GM12865 (cell line): ENCODE data around the gene ZNF512B.
A peak's percentile ranks its signal among the peaks of the same experiment; 100 is the strongest.
"Not testable (repeated sequence)": the region's sequence is repeated elsewhere in the genome, so short reads cannot be mapped to it uniquely, and the experiment has no call there.

Source experiments
- DNase-seq: peaks from one replicate; pipeline ENCODE4 v3.0.0; 2010; ENCODE audit warnings: low read depth
- H3K4me3 ChIP-seq: 2 replicates; pipeline ENCODE4 v1.5.1; 2011; ENCODE audit warnings: mild to moderate bottlenecking, low read depth, low read length, control low read depth
- TF ChIP-seq, protein P1 (sequence below): IDR thresholded peaks from 2 replicates; pipeline ENCODE4 v1.5.1; 2011; ENCODE audit warnings: low read length, control low read depth, low read depth, inconsistent platforms; ENCODE audit not compliant: insufficient read depth; ENCODE audit errors: missing control alignments

The ZNF512B gene

DNA sequence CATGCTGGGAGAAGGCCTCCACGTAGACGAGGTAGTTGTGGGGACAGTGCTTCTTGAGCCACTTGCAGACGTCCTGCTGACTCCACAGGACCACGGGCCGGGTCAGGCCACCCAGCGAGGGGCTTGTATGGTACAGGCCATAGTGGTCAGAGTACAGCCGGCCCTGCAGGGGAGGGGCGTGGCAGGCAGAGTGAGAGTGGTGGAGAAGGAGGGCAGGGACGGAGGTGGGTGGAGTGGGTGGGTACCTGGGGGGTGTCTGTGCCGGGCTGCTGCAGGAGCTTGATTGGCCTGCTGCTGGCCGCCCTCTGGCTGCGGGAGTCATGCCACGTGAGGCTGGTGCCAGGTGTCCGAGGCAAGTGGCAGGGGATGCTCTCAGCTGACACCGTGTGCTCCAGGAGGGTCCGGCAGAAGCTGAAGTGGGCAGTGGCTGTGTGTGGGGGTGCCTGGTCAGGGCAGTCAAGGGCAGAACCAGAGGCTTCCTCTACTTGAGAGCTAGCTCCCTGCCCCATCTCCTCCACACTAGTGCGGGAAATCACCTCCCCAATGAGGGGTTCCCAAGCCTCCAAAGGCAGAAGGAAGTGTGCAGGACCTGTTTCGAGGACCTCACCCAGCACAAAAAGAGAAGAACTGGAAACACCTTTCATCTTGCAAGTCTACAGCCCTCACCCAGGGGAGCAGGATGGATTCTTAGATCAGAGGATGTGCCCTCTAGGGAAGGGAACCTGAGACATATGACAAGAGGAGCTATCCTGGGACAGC lies 7.4 kb upstream of the ZNF512B start:
- no peak overlapping the region for H3K4me3 ChIP-seq
- DNase-seq: no peak

DNA sequence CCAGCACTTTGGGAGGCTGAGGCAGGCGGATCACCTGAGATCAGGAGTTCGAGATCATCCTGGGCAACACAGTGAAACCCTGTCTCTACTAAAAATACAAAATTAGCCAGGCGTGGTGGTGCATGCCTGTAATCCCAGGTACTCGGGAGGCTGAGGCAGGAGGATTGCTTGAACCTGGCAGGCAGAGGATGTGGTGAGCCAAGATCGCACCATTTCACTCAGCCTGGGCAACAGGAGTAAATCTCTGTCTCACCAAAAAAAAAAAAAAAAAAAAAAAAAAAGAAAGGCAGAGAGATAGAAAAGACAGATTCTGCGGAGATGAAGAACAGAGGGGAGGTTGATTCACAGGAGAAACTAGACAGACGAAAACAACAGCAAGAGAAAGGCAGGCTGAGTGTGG lies 6.8 kb upstream of the ZNF512B start:
- not testable (repeated sequence) for H3K4me3 ChIP-seq, DNase-seq

More for the DNA sequence above, 7.4 kb upstream of the ZNF512B start:
- TF ChIP-seq, protein P1, sequence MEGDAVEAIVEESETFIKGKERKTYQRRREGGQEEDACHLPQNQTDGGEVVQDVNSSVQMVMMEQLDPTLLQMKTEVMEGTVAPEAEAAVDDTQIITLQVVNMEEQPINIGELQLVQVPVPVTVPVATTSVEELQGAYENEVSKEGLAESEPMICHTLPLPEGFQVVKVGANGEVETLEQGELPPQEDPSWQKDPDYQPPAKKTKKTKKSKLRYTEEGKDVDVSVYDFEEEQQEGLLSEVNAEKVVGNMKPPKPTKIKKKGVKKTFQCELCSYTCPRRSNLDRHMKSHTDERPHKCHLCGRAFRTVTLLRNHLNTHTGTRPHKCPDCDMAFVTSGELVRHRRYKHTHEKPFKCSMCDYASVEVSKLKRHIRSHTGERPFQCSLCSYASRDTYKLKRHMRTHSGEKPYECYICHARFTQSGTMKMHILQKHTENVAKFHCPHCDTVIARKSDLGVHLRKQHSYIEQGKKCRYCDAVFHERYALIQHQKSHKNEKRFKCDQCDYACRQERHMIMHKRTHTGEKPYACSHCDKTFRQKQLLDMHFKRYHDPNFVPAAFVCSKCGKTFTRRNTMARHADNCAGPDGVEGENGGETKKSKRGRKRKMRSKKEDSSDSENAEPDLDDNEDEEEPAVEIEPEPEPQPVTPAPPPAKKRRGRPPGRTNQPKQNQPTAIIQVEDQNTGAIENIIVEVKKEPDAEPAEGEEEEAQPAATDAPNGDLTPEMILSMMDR: no peak

DNA sequence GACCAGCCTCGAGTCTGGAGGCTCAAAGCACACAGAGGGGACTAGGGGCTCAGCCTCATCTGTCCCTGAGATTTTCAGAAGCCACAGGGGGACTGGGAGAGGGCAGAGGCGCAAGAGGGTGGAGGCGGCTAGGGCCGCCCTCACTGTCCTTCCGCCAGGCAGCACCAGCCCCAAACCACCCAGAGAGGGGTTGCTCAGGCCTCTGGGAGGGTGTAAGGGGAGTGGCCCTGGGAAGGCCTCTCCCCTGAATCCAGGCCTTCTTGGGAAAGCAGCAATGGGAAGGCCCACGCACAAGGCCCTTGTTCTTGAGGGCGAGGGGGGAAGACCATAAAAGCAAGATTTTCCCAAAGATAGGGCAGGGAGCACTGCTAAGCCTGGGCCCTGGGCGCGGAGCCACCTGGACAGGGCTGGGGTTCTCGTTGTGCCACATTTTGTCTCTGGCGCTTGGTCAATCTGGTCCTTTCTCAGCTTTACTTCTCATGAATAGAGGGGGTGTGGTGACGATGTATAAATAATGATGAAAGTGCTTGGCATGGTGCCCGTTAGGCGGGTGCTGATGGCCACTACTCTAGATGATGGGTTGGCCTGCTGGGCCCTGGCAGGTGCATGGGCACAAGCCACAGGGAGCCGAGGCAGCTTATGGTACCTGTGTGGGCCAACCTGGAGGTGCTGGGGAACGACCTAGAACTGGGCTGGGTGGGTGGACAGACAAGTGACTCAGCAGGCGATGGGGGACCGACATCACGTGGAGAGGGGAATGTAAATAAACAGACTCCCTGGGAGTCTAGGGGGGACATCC lies 4.9 kb upstream of the ZNF512B start:
- TF ChIP-seq, protein P1: no peak
- DNase-seq: peak; percentile 2
- no peak overlapping the region for H3K4me3 ChIP-seq

DNA sequence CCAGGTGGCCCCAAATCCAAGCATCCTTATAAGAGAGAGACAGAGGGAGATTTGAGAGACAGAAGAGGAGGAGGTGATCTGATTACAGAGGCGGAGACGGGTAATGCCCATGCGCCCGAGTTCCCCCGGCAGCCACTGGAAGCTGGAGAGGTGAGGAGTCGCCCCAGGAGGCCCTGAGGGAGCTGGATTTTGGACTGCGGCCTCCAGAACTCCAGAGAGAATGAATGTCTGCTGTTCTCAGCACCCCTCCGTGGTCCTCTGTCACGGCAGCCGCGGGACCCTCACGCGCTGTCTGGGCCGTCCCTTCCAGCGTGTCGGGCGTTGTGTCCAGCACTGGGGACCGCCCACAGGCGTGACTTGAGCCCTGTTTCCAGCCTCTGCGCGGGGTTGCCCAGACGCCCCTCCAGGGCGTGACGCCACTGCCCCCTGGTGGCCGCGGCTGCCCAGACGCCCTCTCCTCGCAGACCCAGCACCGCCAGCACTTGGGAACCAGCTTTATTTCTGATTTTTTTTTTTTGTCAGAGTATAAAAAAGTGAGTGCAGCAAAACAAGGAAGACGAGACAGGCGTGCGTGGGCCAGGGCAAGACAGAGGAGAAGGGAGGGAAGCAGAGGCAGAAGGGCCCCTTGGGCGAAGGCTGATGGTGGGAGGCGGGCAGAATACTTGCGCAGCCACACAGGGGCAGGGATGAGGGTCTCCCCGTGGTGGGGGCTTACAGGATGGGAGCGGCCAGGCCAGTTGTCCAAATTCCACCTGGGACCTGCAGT lies 4.1 kb upstream of the ZNF512B start:
- TF ChIP-seq, protein P1: peak; percentile 92
- peak; percentile 87 for DNase-seq
- no peak overlapping the region for H3K4me3 ChIP-seq

DNA sequence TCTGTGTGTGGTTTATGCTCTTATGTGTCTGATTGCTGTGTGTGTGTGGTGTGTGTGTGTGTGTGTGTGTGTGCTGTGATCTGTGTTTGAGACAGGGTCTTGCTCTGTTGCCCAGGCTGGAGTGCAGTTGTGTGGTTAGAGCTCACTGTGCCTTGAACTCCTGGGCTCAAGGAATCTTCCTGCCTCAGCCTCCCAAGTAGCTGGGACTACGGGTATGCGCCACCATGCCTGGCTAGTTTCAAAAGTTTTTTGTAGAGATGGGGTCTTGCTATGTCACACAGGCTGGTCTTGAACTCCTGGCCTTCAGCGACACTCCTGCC lies 3.4 kb upstream of the ZNF512B start:
- H3K4me3 ChIP-seq: no peak overlapping the region
- peak; percentile 5 for DNase-seq

DNA sequence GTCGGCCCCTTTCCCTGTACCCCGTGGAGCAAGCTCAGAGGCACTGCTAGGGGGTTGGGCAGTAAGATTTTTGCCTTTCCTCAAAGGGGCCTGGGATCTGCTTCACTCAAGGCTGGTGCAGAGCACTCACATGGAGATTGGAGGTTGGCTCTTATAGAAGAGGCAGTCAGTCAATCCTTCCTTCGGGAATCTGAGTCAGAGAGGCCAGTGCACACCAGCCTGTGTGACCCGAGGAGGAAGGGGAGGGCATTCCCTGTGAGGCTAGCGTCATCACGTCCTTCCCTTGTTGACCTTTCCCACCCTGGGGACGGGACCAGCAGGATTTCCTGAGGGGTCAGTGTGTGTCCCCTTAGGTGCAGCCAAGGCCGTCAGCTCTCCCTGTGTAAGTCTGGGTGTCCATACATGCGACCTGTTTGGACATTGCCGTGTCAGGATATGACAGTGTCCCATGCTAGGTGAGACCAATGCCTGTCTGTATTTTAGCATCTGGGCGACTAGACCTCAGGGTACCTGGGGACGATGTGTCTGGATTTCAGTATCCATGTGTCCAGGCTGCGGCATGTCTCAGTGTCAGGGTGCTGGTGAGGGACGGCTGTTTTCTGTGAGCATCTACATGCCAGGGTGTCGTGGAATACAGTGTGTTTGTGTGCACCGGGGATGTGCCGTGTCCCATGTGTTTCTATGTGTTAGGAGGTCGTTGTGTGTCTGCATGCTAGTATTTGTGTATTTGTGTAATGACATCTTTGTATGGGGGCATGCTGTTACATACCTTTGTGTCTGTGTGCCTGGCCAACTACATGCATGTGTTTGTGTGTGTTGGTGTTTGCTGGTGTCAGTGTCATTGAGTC lies 2.8 kb upstream of the ZNF512B start:
- H3K4me3 ChIP-seq: no peak overlapping the region
- peak; percentile 4 for DNase-seq
- TF ChIP-seq, protein P1: no peak

More for the DNA sequence above, 3.4 kb upstream of the ZNF512B start:
- TF ChIP-seq, protein P1: no peak

DNA sequence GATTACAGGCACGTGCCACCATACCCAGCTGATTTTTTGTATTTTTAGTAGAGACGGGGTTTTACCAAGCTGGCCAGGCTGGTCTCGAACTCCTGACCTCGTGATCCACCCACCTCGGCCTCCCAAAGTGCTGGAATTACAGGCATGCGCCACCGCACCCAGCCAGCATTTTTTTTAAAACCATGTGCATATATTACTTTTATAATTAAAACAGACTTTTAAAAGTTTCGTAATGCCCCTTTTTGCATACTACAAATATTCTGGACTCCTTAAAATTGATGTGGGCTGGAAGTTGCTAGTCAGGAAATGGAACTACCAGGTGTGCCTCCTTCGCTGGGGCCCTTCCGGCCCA lies 2.2 kb upstream of the ZNF512B start:
- not testable (repeated sequence) for DNase-seq, H3K4me3 ChIP-seq
